ENCODE data around the gene SERF2. TPM values are rescaled to one million over a fixed set of nuclear protein-coding genes. Genes with fewer than 3 reads are reported as not detected.
A peak's percentile ranks its signal among the peaks of the same experiment; 100 is the strongest.

SERF2 gene
- total and polyA plus RNA-seq, 10 of the 15 experiments (the other 5 are each of a cell fraction or from before 2014, with no cell fraction given), result 464 to 4,159 (median 1,014) TPM

DNA sequence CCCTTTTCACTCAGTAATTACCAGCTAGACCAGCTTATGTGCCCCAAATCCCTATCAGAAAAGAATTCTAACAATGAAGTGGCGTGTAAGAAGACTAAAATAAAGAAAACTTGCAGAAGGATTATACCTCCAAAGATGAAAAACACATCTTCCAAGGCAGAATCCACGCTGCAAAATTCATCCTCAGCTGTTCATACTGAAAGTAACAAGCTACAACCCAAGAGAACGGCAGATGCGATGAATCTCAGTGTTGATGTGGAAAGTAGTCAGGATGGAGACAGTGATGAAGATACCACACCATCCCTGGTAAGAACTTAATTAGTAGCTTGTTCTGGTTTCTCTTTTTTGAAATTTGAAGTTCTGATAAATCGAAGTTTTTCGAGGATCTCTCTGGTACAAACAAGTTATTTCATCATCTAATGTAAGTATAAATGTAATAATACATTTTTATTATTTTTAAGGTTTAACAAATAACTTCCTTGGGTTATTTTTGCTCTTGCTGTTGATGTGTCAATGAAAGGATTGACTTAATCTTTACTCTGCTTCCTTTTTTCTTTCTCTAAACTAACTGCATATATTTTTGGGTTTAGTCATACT lies 36.0 kb downstream of the SERF2 start (continued):
- TF ChIP-seq NFXL1 (IDR thresholded peaks at IDR 0.05; ENCODE audit: borderline replicate concordance), result no peak
- no peak for TF ChIP-seq ESRRA (IDR thresholded peaks at IDR 0.05; ENCODE audit: low read length)
- no peak for TF ChIP-seq TCF3 (IDR thresholded peaks at IDR 0.05; ENCODE audit: borderline replicate concordance, insufficient read depth, low read depth, low read length)
- TF ChIP-seq ZNF207 (IDR thresholded peaks at IDR 0.05; ENCODE audit: borderline replicate concordance), result no peak
- TF ChIP-seq, protein P1, sequence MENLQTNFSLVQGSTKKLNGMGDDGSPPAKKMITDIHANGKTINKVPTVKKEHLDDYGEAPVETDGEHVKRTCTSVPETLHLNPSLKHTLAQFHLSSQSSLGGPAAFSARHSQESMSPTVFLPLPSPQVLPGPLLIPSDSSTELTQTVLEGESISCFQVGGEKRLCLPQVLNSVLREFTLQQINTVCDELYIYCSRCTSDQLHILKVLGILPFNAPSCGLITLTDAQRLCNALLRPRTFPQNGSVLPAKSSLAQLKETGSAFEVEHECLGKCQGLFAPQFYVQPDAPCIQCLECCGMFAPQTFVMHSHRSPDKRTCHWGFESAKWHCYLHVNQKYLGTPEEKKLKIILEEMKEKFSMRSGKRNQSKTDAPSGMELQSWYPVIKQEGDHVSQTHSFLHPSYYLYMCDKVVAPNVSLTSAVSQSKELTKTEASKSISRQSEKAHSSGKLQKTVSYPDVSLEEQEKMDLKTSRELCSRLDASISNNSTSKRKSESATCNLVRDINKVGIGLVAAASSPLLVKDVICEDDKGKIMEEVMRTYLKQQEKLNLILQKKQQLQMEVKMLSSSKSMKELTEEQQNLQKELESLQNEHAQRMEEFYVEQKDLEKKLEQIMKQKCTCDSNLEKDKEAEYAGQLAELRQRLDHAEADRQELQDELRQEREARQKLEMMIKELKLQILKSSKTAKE (IDR thresholded peaks at IDR 0.05; ENCODE audit: low read depth, poor library complexity, severe bottlenecking), result no peak
- 0 out of 2 replicates have a peak, but pooled peaks have one; percentile 1 for TF ChIP-seq MXI1 (IDR thresholded peaks at IDR 0.05; ENCODE audit: low read depth, low read length)
- TF ChIP-seq, protein P2, sequence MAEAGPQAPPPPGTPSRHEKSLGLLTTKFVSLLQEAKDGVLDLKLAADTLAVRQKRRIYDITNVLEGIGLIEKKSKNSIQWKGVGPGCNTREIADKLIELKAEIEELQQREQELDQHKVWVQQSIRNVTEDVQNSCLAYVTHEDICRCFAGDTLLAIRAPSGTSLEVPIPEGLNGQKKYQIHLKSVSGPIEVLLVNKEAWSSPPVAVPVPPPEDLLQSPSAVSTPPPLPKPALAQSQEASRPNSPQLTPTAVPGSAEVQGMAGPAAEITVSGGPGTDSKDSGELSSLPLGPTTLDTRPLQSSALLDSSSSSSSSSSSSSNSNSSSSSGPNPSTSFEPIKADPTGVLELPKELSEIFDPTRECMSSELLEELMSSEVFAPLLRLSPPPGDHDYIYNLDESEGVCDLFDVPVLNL (IDR thresholded peaks at IDR 0.05; ENCODE audit: low read depth, low read length), result no peak
- TF ChIP-seq, protein P3, sequence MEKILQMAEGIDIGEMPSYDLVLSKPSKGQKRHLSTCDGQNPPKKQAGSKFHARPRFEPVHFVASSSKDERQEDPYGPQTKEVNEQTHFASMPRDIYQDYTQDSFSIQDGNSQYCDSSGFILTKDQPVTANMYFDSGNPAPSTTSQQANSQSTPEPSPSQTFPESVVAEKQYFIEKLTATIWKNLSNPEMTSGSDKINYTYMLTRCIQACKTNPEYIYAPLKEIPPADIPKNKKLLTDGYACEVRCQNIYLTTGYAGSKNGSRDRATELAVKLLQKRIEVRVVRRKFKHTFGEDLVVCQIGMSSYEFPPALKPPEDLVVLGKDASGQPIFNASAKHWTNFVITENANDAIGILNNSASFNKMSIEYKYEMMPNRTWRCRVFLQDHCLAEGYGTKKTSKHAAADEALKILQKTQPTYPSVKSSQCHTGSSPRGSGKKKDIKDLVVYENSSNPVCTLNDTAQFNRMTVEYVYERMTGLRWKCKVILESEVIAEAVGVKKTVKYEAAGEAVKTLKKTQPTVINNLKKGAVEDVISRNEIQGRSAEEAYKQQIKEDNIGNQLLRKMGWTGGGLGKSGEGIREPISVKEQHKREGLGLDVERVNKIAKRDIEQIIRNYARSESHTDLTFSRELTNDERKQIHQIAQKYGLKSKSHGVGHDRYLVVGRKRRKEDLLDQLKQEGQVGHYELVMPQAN (conservative IDR thresholded peaks at IDR 0.05), result no peak
- TF ChIP-seq CBX5 (IDR thresholded peaks at IDR 0.05; ENCODE audit: low read depth), result no peak
- TF ChIP-seq MTA3 (IDR thresholded peaks at IDR 0.05; ENCODE audit: borderline replicate concordance, low read length), result no peak
- no peak for TF ChIP-seq EGR1 (IDR thresholded peaks at IDR 0.05; ENCODE audit: borderline replicate concordance in 1 of 2, low read depth in 2 of 2, low read length in 2 of 2)
